SJCRH30 (cell line): ENCODE data around the gene SELPLG. TPM values are rescaled to one million over a fixed set of nuclear protein-coding genes. Genes with fewer than 3 reads are reported as not detected.
A peak's percentile ranks its signal among the peaks of the same experiment; 100 is the strongest.

Source experiments
- DNase-seq, 2 experiments: peaks; one replicate each; pipeline ENCODE4 v3.0.0-alpha.2; 2015 to 2020
- H3K27ac ChIP-seq: fragments of 250-450 bp; sonication (Bioruptor Pico); 2 replicates; pipeline ENCODE4 v1.5.1; 2020; ENCODE audit warnings: mild to moderate bottlenecking, moderate library complexity
- H3K27me3 ChIP-seq: fragments of 250-450 bp; sonication (Bioruptor Pico); 2 replicates; pipeline ENCODE4 v1.5.1; 2020; ENCODE audit warnings: mild to moderate bottlenecking, moderate library complexity
- H3K36me3 ChIP-seq: fragments of 250-450 bp; sonication (Bioruptor Pico); 2 replicates; pipeline ENCODE4 v1.5.1; 2020; ENCODE audit warnings: mild to moderate bottlenecking, moderate library complexity
- H3K4me1 ChIP-seq: fragments of 250-450 bp; sonication (Bioruptor Pico); 2 replicates; pipeline ENCODE4 v1.5.1; 2020; ENCODE audit warnings: mild to moderate bottlenecking, moderate library complexity
- H3K4me3 ChIP-seq: fragments of 250-450 bp; sonication (Bioruptor Pico); 2 replicates; pipeline ENCODE4 v1.5.1; 2020; ENCODE audit warnings: mild to moderate bottlenecking, moderate library complexity
- H3K9me3 ChIP-seq: fragments of 250-450 bp; sonication (Bioruptor Pico); replicated peaks from 2 replicates; pipeline ENCODE4 v1.5.1; 2020; ENCODE audit warnings: mild to moderate bottlenecking, moderate library complexity
- total RNA-seq: library from RNA; depleted of rRNA; stranded (reverse); fragments of >200 nt; shearing (Covaris generic); gene quantifications from 2 replicates; pipeline ENCODE4 v1.2.3, GENCODE V29; 2014

The SELPLG gene
- total RNA-seq, 1 experiment from 2014 or later = 0.32 TPM

DNA sequence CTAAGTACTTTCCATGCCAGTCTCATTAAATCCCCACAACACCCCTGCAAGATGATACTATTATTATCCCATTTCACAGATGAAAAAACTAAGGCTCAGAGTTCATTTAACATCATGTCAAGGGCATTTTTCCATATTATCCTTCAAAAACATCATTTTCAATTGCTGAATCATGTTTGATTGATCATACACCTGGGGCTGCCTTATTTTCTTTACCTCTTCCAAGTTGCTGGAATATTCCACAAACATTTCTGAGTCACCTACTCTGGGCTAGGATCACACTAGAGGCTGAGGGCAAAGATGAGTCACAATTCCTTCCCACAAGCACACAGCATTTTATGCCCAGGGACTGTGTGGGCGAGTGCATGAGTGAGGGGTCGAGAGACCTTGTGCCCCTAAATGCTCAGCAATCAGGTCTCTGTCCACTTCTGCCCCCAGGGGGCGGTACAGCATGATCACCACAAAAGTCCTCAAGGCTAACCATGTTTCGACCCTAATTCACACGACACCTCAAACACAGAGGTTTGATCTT, 21.7 kb downstream of the SELPLG start:
- DNase-seq = peak; percentile 51 to 71
- H3K36me3 ChIP-seq = no peaks in the 10 kb centered on the region
- H3K27ac ChIP-seq = no peak overlapping the region
- H3K4me1 ChIP-seq = peaks cover 25% of the 10 kb centered on the region
- H3K9me3 ChIP-seq = peaks cover 4% of the 10 kb centered on the region; the same call in 1 of the 2 replicates
- H3K4me3 ChIP-seq = no peak overlapping the region
- H3K27me3 ChIP-seq = no peaks in the 10 kb centered on the region

DNA sequence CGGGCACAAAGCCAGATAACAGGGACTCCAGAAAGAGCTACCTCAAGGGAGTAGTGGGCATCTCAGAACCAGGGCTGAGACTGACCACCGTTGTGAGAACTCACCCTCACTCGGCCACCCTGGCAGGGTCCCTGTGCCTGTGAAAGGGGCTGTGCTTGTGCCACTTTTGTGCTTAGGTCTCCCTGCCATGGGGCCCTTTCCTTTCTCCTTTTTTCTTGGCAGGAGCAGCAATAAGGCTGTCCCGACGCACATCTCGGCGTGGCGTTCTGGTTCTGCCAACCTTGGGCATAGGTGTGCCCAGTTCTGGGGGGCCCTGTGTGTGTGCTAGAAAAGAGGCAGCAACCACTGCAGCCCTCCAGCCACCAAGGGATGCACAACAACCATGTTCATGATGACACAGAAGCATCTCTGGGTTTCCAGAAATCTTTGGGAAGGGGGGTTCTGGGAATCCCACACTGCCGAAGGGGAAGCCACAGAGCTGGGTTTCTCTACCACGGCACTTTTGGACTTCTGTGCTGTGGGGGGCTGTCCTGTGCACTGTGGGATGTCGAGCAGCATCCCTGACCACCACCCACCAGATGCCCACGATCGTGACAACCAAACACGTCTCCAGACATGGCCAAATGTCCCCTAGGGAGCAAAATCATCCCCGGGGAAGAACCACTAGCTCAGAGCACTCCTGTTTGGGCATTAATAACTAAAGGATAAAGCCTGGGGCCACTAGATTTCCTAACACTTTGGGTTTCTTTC, 22.7 kb downstream of the SELPLG start:
- H3K36me3 ChIP-seq = no peaks in the 10 kb centered on the region
- no peak overlapping the region for H3K4me3 ChIP-seq
- peaks cover 4% of the 10 kb centered on the region; the same call in 1 of the 2 replicates for H3K9me3 ChIP-seq
- peaks cover 25% of the 10 kb centered on the region for H3K4me1 ChIP-seq
- no peak overlapping the region for H3K27ac ChIP-seq
- no peaks in the 10 kb centered on the region for H3K27me3 ChIP-seq
- DNase-seq = no peak

DNA sequence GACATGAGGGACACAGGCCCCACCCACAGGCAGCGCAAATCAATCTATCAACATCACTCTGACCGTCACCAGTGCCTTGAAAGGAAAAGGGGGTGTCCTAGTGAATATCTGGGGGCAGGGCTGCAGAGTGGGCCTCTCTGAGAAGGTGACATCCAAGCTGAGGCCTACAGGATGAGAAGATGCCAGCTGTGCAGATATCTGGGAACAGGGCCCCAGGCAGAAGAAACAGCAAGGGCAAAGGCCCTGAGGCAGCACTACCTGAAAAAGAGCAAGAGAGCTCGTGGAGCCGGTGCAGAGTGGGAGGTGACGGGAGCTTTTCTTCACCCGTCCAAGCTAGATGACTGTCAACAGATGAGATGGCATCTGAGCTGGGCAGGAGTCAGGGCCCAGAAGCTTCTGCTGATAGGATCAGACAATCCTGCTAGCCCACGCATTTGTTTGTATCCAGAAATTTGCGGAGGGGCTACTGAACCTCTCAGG, 23.3 kb downstream of the SELPLG start:
- Histone ChIP-seq H3K4me3 (no peak overlapping the region), H3K27me3 (no peaks in the 10 kb centered on the region), H3K9me3 (no peaks in the 10 kb centered on the region), H3K4me1 (peaks cover 25% of the 10 kb centered on the region), H3K27ac (no peak overlapping the region), H3K36me3 (no peaks in the 10 kb centered on the region)
- DNase-seq = no peak

GRCh38 chr12:108609537-108610335, 24.0 kb downstream of the SELPLG start:
- no peaks in the 10 kb centered on the region for H3K27me3 ChIP-seq
- H3K36me3 ChIP-seq = no peaks in the 10 kb centered on the region
- DNase-seq = peak; percentile 71 to 72
- no peak overlapping the region for H3K4me3 ChIP-seq
- H3K27ac ChIP-seq = no peak overlapping the region
- peaks cover 26% of the 10 kb centered on the region for H3K4me1 ChIP-seq
- no peaks in the 10 kb centered on the region for H3K9me3 ChIP-seq

GRCh38 chr12:108608616-108609015, 25.1 kb downstream of the SELPLG start:
- no peak for DNase-seq

DNA sequence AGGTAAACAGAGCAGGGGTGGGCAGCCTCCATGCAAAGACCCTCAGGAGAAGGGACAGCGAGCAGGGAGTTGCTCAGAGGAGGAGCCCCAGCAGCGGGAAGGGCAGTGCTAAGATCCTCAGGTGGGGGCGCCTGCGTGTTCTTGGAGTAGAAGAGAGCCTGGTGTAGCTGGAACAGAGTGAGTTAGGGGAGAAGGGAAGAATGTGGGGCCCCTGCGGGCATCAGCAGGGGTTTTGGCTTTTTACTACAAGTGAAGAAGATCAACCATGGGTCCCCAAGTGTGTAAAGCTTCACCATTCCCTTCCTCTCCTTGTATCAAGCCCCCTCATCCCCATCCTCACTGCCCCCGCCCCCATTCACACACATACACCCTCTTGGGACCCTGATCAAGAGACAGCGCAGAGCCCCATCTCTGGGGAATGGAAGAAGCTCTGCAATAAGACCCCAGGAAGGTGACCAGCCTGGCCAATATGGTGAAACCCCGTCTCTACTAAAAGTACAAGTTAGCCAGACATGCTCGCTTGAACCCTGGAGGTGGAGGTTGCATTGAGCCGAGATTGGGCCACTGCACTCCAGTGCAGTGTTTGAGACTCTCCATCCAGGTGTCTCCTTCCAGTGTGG, 25.6 kb downstream of the SELPLG start:
- Histone ChIP-seq H3K4me3 (no peak overlapping the region), H3K27me3 (no peaks in the 10 kb centered on the region), H3K27ac (no peak overlapping the region), H3K4me1 (peaks cover 24% of the 10 kb centered on the region), H3K36me3 (no peaks in the 10 kb centered on the region), H3K9me3 (no peaks in the 10 kb centered on the region)
- no peak for DNase-seq

More at GRCh38 chr12:108608616-108609015, 25.1 kb downstream of the SELPLG start:
- H3K27me3 ChIP-seq = no peaks in the 10 kb centered on the region
- no peaks in the 10 kb centered on the region for H3K36me3 ChIP-seq
- peaks cover 28% of the 10 kb centered on the region for H3K4me1 ChIP-seq
- H3K27ac ChIP-seq = no peak overlapping the region
- H3K9me3 ChIP-seq = no peaks in the 10 kb centered on the region
- no peak overlapping the region for H3K4me3 ChIP-seq

DNA sequence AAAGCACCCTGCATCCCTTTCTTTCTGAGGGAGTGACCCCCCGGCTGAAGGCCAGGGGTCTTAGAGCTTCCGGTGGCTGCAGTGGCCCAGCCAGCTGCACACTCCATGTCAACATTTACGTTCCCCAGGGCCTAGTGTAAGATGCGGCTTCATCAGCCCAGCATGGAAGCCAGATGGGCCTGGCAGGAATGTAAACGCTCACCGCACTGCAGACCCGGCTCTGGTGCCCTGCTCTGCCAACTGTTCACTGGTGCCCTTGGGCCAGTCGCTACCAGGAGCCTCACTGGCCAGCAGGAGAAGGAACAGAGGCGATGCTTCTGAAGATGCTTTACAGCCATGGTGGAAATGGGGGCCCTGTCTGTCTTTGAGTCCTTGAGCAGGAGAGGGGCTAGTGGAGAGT, 27.2 kb downstream of the SELPLG start:
- H3K36me3 ChIP-seq = no peaks in the 10 kb centered on the region
- H3K27ac ChIP-seq = no peak overlapping the region
- no peaks in the 10 kb centered on the region for H3K27me3 ChIP-seq
- no peak for DNase-seq
- H3K4me1 ChIP-seq = peaks cover 14% of the 10 kb centered on the region
- H3K4me3 ChIP-seq = no peak overlapping the region
- H3K9me3 ChIP-seq = no peaks in the 10 kb centered on the region

- no peak overlapping the region for H3K27ac ChIP-seq
- H3K36me3 ChIP-seq = no peaks in the 10 kb centered on the region
- no peaks in the 10 kb centered on the region for H3K9me3 ChIP-seq
- H3K4me3 ChIP-seq = no peak overlapping the region
- no peaks in the 10 kb centered on the region for H3K27me3 ChIP-seq
- no peak for DNase-seq
- H3K4me1 ChIP-seq = peaks cover 16% of the 10 kb centered on the region
These were observed 27.8 kb downstream of the SELPLG start for GRCh38 chr12:108605690-108606406.

GRCh38 chr12:108605000-108605689, 28.5 kb downstream of the SELPLG start:
- Histone ChIP-seq H3K9me3 (no peaks in the 10 kb centered on the region), H3K36me3 (no peaks in the 10 kb centered on the region), H3K4me1 (peaks cover 14% of the 10 kb centered on the region), H3K27me3 (no peaks in the 10 kb centered on the region), H3K4me3 (no peak overlapping the region), H3K27ac (no peak overlapping the region)
- no peak for DNase-seq

DNA sequence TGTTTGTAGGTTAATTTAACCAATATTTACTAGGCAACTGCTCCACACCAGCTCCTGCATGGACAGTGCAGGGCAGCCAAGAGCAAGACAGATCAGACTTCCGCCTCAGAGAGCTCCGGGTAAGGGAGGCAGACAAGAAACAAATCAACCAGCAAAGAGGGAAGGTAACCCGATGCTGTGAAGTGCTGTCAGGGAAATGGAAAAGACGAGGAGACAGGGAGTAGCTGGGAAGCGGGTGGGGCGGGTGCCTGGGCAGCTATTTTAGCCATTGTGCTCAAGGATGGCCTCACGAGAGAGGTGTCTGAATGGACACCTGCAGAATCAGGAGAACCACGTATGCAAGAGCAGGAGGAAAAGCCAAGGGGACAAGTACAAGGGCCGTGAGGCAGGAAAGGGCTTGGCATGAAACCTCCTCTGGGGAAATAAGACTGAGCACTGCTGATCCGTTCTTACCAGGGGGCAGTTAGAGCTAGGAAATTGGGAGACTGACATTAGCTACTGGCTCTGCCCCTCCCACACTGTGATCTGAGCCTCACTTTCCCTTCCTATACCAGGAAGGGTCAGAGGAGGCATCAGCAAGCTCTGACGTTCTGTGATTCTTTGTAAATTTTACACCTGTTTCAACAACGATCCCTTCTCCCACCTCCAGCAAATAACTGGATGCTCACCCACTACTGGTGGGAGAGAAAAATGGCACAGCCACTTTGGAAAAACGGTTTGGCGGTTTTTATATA, 29.3 kb downstream of the SELPLG start:
- Histone ChIP-seq H3K27me3 (no peaks in the 10 kb centered on the region), H3K36me3 (no peaks in the 10 kb centered on the region), H3K4me1 (peaks cover 9% of the 10 kb centered on the region; the same call in 1 of the 2 replicates), H3K9me3 (no peaks in the 10 kb centered on the region), H3K27ac (no peak overlapping the region), H3K4me3 (no peak overlapping the region)
- no peak for DNase-seq

- no peak for DNase-seq
- Histone ChIP-seq H3K27me3 (no peaks in the 10 kb centered on the region), H3K4me3 (no peak overlapping the region), H3K9me3 (no peaks in the 10 kb centered on the region), H3K4me1 (peaks cover 14% of the 10 kb centered on the region; the same call in 1 of the 2 replicates), H3K36me3 (no peaks in the 10 kb centered on the region), H3K27ac (no peak overlapping the region)
These were observed 30.0 kb downstream of the SELPLG start for GRCh38 chr12:108603743-108604142.

- Histone ChIP-seq H3K36me3 (no peaks in the 10 kb centered on the region), H3K9me3 (no peaks in the 10 kb centered on the region), H3K4me3 (no peak overlapping the region), H3K27me3 (no peaks in the 10 kb centered on the region), H3K27ac (no peak overlapping the region), H3K4me1 (peaks cover 15% of the 10 kb centered on the region; the same call in 1 of the 2 replicates)
- DNase-seq = no peak
These were observed 30.6 kb downstream of the SELPLG start for GRCh38 chr12:108602976-108603704.
